ENCODE data around the gene SUMO4. TPM values are rescaled to one million over a fixed set of nuclear protein-coding genes. Genes with fewer than 3 reads are reported as not detected.

The SUMO4 gene
- polyA plus RNA-seq, 1 donor = 0.52 TPM

DNA sequence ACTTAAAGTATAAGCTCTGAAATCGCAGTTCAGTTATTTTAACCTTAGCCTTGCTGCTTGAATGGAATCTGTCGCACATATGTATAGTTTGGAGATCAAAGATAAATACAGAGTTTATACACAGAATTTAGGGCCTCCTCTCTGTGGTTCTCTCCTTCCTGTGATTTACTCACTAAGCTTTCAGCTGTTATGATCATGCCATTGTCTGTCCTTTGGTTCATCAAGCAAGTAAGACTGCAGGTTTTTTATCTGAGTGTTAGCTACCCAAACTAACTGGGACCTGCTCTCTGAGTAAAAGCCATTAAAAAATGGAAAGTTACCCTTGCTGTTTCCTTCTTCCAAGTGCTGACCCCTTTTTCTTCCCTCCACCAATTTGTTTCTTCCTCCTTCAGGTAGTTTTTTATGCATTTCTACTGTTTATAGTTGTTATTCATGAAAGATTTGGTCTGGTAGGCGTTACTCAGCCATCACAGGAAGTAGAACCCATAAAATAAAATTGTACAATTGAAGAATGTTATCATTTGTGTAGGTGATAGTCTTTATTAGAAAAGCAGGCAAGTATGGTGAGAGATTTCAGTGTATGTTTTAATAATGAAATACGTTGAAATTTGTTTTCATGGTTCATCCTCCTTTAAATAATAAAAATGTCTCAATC, 33.7 kb upstream of the SUMO4 start:
- H3K27me3 ChIP-seq (ENCODE audit: control insufficient read depth, insufficient read depth, low read length) = no peaks in the 10 kb centered on the region
- no peak overlapping the region for H3K27ac ChIP-seq (ENCODE audit: low read length)
- no peak for DNase-seq
- peaks cover 5% of the 10 kb centered on the region for H3K36me3 ChIP-seq (ENCODE audit: control insufficient read depth, insufficient read depth, low read length)
- WGBS (ENCODE audit: insufficient coverage, low lambda C conversion rate) = 87% methylated on average over 2 of the region's 4 CpGs
- H3K4me3 ChIP-seq (ENCODE audit: low read length) = no peak overlapping the region
- H3K9me3 ChIP-seq (ENCODE audit: control insufficient read depth, low read depth, low read length) = no peaks in the 10 kb centered on the region
- no peaks in the 10 kb centered on the region for H3K4me1 ChIP-seq (ENCODE audit: control insufficient read depth, insufficient read depth, low read length)

DNA sequence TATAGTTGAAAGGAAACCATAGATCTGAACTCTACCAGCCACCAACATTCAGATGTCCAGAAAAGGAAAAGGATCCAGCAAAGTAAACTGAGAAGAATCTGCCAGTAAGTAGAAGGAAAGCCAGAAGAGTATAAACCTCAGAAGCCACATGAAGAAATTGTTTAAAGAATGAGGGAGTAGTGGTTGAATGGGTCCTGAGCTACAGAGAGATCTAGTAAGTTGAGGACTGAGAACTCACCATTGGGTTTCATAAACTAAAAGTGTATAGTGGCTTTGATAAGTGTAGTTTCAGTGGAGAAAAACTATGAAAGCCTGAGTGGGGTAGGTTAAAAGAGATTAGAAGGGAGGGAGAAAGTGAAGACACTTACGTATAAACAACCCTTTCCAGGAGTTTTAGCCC, 32.0 kb upstream of the SUMO4 start:
- 100% methylated on average over 1 of the region's 1 CpG for WGBS (ENCODE audit: insufficient coverage, low lambda C conversion rate)
- Histone ChIP-seq H3K4me1 (ENCODE audit: control insufficient read depth, insufficient read depth, low read length) (no peaks in the 10 kb centered on the region), H3K4me3 (ENCODE audit: low read length) (no peak overlapping the region), H3K27me3 (ENCODE audit: control insufficient read depth, insufficient read depth, low read length) (no peaks in the 10 kb centered on the region), H3K36me3 (ENCODE audit: control insufficient read depth, insufficient read depth, low read length) (peaks cover 6% of the 10 kb centered on the region), H3K27ac (ENCODE audit: low read length) (no peak overlapping the region), H3K9me3 (ENCODE audit: control insufficient read depth, low read depth, low read length) (no peaks in the 10 kb centered on the region)
- no peak for DNase-seq

DNA sequence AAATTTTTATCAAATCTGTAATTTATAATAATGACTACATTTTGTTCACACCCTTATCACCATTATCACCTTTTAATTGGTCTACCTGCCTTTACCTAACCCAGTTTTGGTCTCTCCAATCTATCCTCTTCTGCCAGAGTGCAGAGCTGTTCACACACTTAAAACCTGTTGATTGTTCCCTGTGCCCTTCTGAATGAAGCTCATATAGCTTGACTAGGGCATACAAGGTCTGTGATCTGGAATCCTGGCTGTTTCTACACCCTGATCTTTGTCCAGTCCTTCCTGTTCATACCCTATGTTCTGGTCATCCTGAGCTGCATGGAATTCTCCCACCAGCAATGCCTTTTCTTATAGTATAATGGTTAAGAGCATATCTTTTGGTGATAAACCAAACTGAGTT, 28.9 kb upstream of the SUMO4 start:
- DNase-seq = no peak
- Histone ChIP-seq H3K36me3 (ENCODE audit: control insufficient read depth, insufficient read depth, low read length) (peaks cover 12% of the 10 kb centered on the region), H3K4me1 (ENCODE audit: control insufficient read depth, insufficient read depth, low read length) (no peaks in the 10 kb centered on the region), H3K27ac (ENCODE audit: low read length) (no peak overlapping the region), H3K27me3 (ENCODE audit: control insufficient read depth, insufficient read depth, low read length) (no peaks in the 10 kb centered on the region), H3K9me3 (ENCODE audit: control insufficient read depth, low read depth, low read length) (no peaks in the 10 kb centered on the region), H3K4me3 (ENCODE audit: low read length) (no peak overlapping the region)

DNA sequence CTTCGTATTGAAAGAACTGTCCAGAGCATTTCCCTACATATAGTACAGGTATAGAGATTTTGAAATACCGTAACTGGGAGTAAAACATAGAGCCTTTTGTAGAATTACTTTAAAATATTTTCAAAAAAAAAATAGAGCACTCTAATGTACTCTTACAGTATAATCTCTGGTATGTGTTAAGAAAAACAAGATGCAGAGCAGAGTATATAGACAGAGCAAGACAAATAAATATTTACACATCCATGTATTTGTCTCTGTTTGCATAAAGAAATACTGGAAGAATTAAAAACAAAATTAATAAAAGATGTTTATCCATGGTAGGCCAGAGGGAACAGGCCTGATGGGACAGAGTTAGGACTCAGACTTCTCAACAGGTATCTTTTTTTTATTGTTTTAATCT, 28.0 kb upstream of the SUMO4 start:
- no peak overlapping the region for H3K4me3 ChIP-seq (ENCODE audit: low read length)
- peaks cover 12% of the 10 kb centered on the region for H3K36me3 ChIP-seq (ENCODE audit: control insufficient read depth, insufficient read depth, low read length)
- H3K4me1 ChIP-seq (ENCODE audit: control insufficient read depth, insufficient read depth, low read length) = no peaks in the 10 kb centered on the region
- 88% methylated on average over 1 of the region's 2 CpGs for WGBS (ENCODE audit: insufficient coverage, low lambda C conversion rate)
- no peaks in the 10 kb centered on the region for H3K27me3 ChIP-seq (ENCODE audit: control insufficient read depth, insufficient read depth, low read length)
- no peak overlapping the region for H3K27ac ChIP-seq (ENCODE audit: low read length)
- no peak for DNase-seq
- H3K9me3 ChIP-seq (ENCODE audit: control insufficient read depth, low read depth, low read length) = no peaks in the 10 kb centered on the region

DNA sequence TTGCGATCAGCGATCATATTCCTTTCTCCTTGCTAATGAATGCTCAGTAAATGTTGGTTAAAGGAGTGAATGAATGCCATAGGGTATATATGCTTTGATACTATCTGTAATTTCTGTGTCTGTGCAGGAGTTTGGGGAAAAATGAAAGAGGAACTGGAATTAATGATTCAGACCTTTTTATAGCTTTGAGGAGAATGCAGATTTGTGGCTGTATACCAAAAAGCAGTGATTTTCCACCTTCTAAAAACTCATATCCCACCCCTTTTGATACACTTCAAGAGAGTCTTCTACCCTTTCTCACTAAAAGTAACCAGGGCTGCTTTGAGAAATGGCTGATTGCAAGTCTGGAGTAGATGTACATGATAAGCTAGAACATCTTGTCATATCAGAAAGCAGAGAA, 26.6 kb upstream of the SUMO4 start:
- Histone ChIP-seq H3K36me3 (ENCODE audit: control insufficient read depth, insufficient read depth, low read length) (peaks cover 19% of the 10 kb centered on the region), H3K9me3 (ENCODE audit: control insufficient read depth, low read depth, low read length) (no peaks in the 10 kb centered on the region), H3K4me3 (ENCODE audit: low read length) (no peak overlapping the region), H3K27ac (ENCODE audit: low read length) (no peak overlapping the region), H3K4me1 (ENCODE audit: control insufficient read depth, insufficient read depth, low read length) (no peaks in the 10 kb centered on the region), H3K27me3 (ENCODE audit: control insufficient read depth, insufficient read depth, low read length) (no peaks in the 10 kb centered on the region)
- no peak for DNase-seq
- 100% methylated on average over 2 of the region's 2 CpGs for WGBS (ENCODE audit: insufficient coverage, low lambda C conversion rate)

GRCh38 chr6:149379977-149380376, 20.1 kb upstream of the SUMO4 start:
- H3K27ac ChIP-seq (ENCODE audit: low read length) = no peak overlapping the region
- no peaks in the 10 kb centered on the region for H3K27me3 ChIP-seq (ENCODE audit: control insufficient read depth, insufficient read depth, low read length)
- no peak overlapping the region for H3K4me3 ChIP-seq (ENCODE audit: low read length)
- H3K4me1 ChIP-seq (ENCODE audit: control insufficient read depth, insufficient read depth, low read length) = no peaks in the 10 kb centered on the region
- H3K36me3 ChIP-seq (ENCODE audit: control insufficient read depth, insufficient read depth, low read length) = peaks cover 34% of the 10 kb centered on the region
- WGBS (ENCODE audit: insufficient coverage, low lambda C conversion rate) = 100% methylated on average over 1 of the region's 3 CpGs
- no peak for DNase-seq
- H3K9me3 ChIP-seq (ENCODE audit: control insufficient read depth, low read depth, low read length) = no peaks in the 10 kb centered on the region

DNA sequence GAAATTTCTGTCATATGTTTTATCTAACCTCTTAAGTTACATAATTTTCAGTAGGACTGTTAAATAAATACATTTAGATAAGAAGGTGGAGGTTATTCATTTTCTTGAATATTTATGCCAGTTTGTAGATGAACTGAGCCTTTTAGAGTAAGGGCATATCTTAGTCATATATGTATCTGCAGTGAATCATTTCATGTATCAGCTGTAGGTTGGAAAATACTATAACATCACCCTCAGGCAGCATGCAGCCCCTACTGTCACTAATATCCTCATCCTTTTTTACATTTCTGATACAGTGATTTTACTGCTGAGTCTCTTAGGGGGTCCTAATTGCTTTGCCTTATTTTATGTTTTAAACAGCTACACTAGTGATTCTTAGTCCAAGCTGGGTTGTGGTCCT, 19.5 kb upstream of the SUMO4 start:
- H3K9me3 ChIP-seq (ENCODE audit: control insufficient read depth, low read depth, low read length) = no peaks in the 10 kb centered on the region

GRCh38 chr6:149383371-149383770, 16.7 kb upstream of the SUMO4 start:
- H3K4me1 ChIP-seq (ENCODE audit: control insufficient read depth, insufficient read depth, low read length) = peaks cover 3% of the 10 kb centered on the region
- H3K36me3 ChIP-seq (ENCODE audit: control insufficient read depth, insufficient read depth, low read length) = peaks cover 29% of the 10 kb centered on the region
- no peak for DNase-seq
- H3K27ac ChIP-seq (ENCODE audit: low read length) = no peak overlapping the region
- H3K27me3 ChIP-seq (ENCODE audit: control insufficient read depth, insufficient read depth, low read length) = no peaks in the 10 kb centered on the region
- WGBS (ENCODE audit: insufficient coverage, low lambda C conversion rate) = no CpG with 5 or more reads among the region's 4 CpGs
- H3K4me3 ChIP-seq (ENCODE audit: low read length) = no peak overlapping the region
- H3K9me3 ChIP-seq (ENCODE audit: control insufficient read depth, low read depth, low read length) = no peaks in the 10 kb centered on the region

More for the DNA sequence above, 19.5 kb upstream of the SUMO4 start:
- Histone ChIP-seq H3K36me3 (ENCODE audit: control insufficient read depth, insufficient read depth, low read length) (peaks cover 34% of the 10 kb centered on the region), H3K27me3 (ENCODE audit: control insufficient read depth, insufficient read depth, low read length) (no peaks in the 10 kb centered on the region), H3K4me3 (ENCODE audit: low read length) (no peak overlapping the region), H3K27ac (ENCODE audit: low read length) (no peak overlapping the region), H3K4me1 (ENCODE audit: control insufficient read depth, insufficient read depth, low read length) (no peaks in the 10 kb centered on the region)
- no peak for DNase-seq

- Histone ChIP-seq H3K9me3 (ENCODE audit: control insufficient read depth, low read depth, low read length) (no peaks in the 10 kb centered on the region), H3K4me3 (ENCODE audit: low read length) (no peak overlapping the region), H3K27me3 (ENCODE audit: control insufficient read depth, insufficient read depth, low read length) (no peaks in the 10 kb centered on the region), H3K27ac (ENCODE audit: low read length) (no peak overlapping the region), H3K36me3 (ENCODE audit: control insufficient read depth, insufficient read depth, low read length) (peaks cover 18% of the 10 kb centered on the region), H3K4me1 (ENCODE audit: control insufficient read depth, insufficient read depth, low read length) (peaks cover 3% of the 10 kb centered on the region)
- no peak for DNase-seq
These were observed 15.6 kb upstream of the SUMO4 start for GRCh38 chr6:149384464-149384863.

DNA sequence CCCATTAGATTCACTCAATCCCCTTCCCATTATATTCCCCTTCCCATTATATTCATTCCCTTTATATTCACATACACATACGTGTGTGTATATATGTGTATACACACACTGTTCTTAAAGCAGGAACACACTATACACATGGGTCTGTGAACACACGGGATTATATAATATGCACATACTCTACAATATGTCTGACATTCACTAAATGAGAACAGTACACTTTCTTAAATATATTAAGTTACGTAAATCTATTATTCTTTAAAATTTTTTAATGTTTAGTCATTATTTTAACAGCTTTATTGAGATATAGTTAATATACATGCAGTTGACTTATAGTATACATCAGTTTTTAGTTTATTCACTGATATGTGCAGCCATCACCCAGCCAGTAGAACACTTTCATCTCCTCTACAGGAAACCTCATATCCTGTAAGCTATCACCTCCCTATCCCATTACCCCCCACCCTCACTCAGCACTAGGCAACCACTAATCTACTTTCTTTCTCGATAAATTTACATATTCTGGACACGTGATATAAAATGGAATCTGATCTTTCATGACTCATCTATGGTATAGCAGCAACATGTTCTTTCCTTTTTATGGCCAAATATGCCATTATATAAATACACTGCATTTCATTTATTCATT, 13.9 kb upstream of the SUMO4 start:
- no peak overlapping the region for H3K27ac ChIP-seq (ENCODE audit: low read length)
- no peaks in the 10 kb centered on the region for H3K27me3 ChIP-seq (ENCODE audit: control insufficient read depth, insufficient read depth, low read length)
- no peaks in the 10 kb centered on the region for H3K9me3 ChIP-seq (ENCODE audit: control insufficient read depth, low read depth, low read length)
- no peak overlapping the region for H3K4me3 ChIP-seq (ENCODE audit: low read length)
- peaks cover 10% of the 10 kb centered on the region for H3K36me3 ChIP-seq (ENCODE audit: control insufficient read depth, insufficient read depth, low read length)
- WGBS (ENCODE audit: insufficient coverage, low lambda C conversion rate) = 93% methylated on average over 4 of the region's 5 CpGs
- no peak for DNase-seq
- peaks cover 3% of the 10 kb centered on the region for H3K4me1 ChIP-seq (ENCODE audit: control insufficient read depth, insufficient read depth, low read length)
